ENCODE results near the gene PCGF1.

PCGF1 gene

GRCh38 chr2:74458132-74458937, 49.2 kb downstream of the PCGF1 start, which contains the start of gene WBP1:
Gene WBP1 (plus strand): TSS chr2:74458438. CDS start chr2:74458603, 165 bp downstream.
- FAIRE-seq (peak; percentile 96), DNase-seq (ENCODE audit: insufficient read length, low spot score) (peak; percentile 89)
- TF ChIP-seq POLR2A (IDR thresholded peaks at IDR 0.05; ENCODE audit: low read depth, low read length) (peak; percentile 55; the same call in 1 of the 2 replicates), PAX5 (IDR thresholded peaks at IDR 0.05; ENCODE audit: insufficient read depth, low read length, severe bottlenecking) (no peak), POLR2AphosphoS5 (IDR thresholded peaks at IDR 0.05; ENCODE audit: low read depth, low read length) (0 out of 2 replicates have a peak, but pooled peaks have one; percentile 7), SPI1 (IDR thresholded peaks at IDR 0.05; ENCODE audit: low read depth, low read length) (no peak), TAF1 (IDR thresholded peaks at IDR 0.05; ENCODE audit: low read depth, low read length) (no peak), POU2F2 (IDR thresholded peaks at IDR 0.05; ENCODE audit: low read depth, low read length) (0 out of 2 replicates have a peak, but pooled peaks have one; percentile 25)

GRCh38 chr2:74457549-74458131, 49.9 kb downstream of the PCGF1 start:
- FAIRE-seq = no peak
- no peak for DNase-seq (ENCODE audit: insufficient read length, low spot score)
- TF ChIP-seq SPI1 (IDR thresholded peaks at IDR 0.05; ENCODE audit: low read depth, low read length) (no peak), PAX5 (IDR thresholded peaks at IDR 0.05; ENCODE audit: insufficient read depth, low read length, severe bottlenecking) (no peak), POLR2A (IDR thresholded peaks at IDR 0.05; ENCODE audit: low read depth, low read length) (no peak; the same call in 1 of the 2 replicates), POU2F2 (IDR thresholded peaks at IDR 0.05; ENCODE audit: low read depth, low read length) (no peak; the same call in 1 of the 2 replicates), POLR2AphosphoS5 (IDR thresholded peaks at IDR 0.05; ENCODE audit: low read depth, low read length) (peak; percentile 49; the same call in 1 of the 2 replicates), TAF1 (IDR thresholded peaks at IDR 0.05; ENCODE audit: low read depth, low read length) (peak; percentile 66)

- DNase-seq (ENCODE audit: insufficient read length, low spot score) (no peak), FAIRE-seq (no peak)
- TF ChIP-seq POU2F2 (IDR thresholded peaks at IDR 0.05; ENCODE audit: low read depth, low read length) = peak; percentile 61; the same call in 1 of the 2 replicates
- no peak; the same call in 1 of the 2 replicates for TF ChIP-seq POLR2AphosphoS5 (IDR thresholded peaks at IDR 0.05; ENCODE audit: low read depth, low read length)
Measured at GRCh38 chr2:74457129-74457548, 50.4 kb downstream of the PCGF1 start.
